Left lobe of liver (tissue), 2 donors: ENCODE results near the gene PTPRG. TPM values are rescaled to one million over a fixed set of nuclear protein-coding genes. Genes with fewer than 3 reads are reported as not detected.
"Not testable (repeated sequence)": the region's sequence is repeated elsewhere in the genome, so short reads cannot be mapped to it uniquely, and the experiment has no call there.

ENCODE experiments used
- ATAC-seq: fragments of 200-7000 bp; cut with Tn5 transposase; one replicate; pipeline ENCODE4 v1.9.1; 2020; ENCODE audit warnings: mild to moderate bottlenecking, moderate library complexity
- DNase-seq: peaks from one replicate; pipeline ENCODE4 v3.0.0-alpha.2; 2020; ENCODE audit warnings: low spot score
- total RNA-seq: library from RNA; stranded (reverse); gene quantifications from one replicate; pipeline ENCODE4 v1.2.1, GENCODE V29; 2021
- donor health status: DM: no; HTN: no; CAD: no; lungs with moderate emphysema.
- donor health status: DM: no; HTN: yes; CAD: no.

PTPRG gene
- total RNA-seq, 1 donor from 2014 or later = 15.6 TPM

- no peak for ATAC-seq
- no peak for DNase-seq
Measured at GRCh38 chr3:61714225-61714624, 152.9 kb downstream of the PTPRG start.

DNA sequence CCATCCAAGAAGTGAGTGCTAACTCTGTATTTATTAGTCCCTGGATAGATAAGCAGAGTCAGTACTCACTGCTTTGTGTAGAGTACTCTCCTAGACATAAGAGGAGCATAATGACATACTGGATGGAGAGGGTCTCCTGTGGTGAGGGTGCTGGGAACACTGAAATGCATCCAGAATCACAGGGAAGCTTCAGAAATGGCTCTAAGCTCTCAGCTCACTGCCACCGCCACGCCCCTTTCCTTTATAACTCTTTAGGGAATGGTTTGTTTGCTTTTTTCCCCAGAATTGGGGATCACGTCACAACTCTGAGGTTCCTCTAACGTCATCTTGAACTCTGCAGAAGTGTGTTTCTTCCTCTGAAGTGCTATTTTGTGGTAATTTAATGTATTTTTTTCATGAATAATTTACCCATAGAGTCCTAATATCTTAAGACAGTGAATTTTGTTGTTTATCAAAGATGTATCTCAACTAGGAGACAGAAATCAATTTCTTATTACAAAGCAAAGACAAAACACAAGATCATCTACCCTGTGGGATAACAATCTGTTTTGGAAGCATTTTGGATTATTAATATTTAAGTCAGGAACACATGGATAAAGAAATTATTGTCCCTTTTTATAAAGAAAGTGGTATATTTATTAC lies 154.6 kb downstream of the PTPRG start:
- ATAC-seq = no peak

DNA sequence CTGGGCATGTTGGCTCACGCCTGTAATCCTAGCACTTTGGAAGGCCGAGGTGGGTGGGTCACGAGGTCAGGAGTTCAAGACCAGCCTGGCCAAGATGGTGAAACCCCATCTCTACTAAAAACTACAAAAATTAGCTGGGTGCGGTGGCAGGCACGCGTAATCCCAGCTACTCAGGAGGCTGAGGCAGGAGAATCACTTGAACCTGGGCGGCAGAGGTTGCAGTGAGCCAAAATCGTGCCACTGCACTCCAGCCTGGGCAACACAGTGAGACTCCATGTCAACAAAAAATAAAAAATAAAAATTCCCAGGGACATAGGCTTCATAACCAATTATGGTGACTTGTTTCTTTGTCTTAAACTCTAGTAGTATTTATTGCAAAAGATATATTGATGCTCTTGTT lies 155.3 kb downstream of the PTPRG start:
- ATAC-seq, DNase-seq: not testable (repeated sequence)

More for the DNA sequence above, 154.6 kb downstream of the PTPRG start:
- DNase-seq = no peak

DNA sequence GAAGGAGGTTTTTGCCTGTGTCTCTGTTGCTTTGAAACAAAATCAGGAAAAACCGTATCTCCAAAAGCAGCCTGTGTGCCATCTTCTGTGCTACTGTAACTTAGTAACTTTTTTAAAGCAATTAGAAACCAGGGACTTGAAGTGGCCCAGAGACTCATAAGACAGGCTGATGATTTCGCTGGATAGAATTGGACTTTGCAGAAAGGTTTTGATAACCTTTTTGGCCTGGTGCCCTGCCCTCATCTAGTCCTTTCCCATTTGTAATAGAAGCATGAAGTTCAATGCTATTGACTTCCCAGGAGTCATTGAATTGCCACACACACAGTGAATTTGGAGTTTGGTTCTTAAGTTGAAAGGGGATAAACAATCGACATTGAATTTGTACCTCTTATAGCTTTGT lies 157.2 kb downstream of the PTPRG start:
- ATAC-seq (peak; percentile 45), DNase-seq (no peak)

DNA sequence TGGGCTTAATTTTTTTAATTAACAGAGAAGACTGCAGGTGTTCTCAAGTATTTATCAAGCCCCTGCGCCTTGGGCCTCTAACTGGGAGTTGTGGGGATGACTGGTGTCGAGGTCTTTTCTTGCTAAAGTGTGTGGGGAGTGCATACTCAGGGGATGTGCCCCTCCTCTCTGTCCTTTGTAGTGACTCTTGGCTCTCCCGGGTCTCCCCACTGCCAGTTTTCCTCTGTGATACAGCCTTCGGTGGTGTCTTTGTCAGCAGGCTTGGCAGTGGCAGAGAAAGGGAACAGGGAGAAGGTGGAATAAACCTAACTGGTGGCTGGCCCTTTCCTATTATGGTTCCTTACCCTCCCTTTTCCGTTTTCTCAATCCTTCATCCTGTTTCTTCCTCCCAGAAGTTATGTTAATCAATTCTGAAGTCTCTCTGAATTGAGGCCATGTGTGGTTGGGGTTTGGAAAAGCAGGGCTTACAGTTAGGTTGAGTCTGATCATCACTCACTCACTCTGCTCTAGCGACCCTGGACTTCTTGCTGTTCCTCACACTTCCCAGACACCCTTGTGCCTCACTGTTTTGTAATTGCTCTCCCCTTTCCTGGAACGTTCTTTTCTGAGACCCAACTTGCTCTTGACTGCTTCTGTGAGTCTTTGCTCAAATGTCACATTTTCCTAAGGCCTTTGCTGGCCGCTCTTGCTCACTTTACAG lies 158.1 kb downstream of the PTPRG start:
- no peak for DNase-seq
- ATAC-seq = no peak

DNA sequence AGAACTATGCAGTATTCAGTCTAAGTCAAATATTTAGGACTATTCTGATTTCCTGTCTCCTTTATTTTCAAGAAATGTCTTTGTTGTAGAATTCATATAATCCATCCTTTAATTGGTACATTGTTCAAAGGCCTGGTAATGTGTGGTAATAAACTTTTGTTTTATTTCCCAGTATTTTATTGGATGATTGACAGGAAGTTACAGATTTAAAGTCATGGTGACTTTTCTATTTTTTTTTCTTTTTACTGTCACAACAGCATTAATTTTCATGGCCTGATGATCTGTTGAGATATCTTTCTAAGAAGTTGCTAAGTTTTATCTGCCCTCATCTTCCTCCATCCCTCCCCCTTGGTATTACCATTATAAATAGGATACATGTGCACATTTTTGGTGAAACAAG lies 161.7 kb downstream of the PTPRG start:
- DNase-seq = no peak
- no peak for ATAC-seq

DNA sequence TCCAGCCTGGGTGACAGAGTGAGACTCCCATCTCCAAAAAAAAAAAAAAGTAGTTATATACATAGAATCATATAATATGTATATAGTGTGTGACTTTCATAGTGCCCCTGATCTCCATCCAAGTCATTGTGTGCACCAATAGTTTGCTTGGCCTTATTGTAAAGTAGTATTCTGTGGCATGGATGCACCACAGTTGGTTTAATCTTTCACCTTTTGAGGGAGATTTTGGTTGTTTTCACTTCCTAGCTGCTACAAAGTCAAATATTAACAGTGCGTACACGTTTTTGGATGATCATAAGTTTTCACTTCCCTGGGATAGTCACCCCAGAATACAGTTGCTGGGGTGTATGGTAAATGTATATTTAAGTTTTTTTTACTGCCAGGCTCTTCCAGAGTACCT lies 162.8 kb downstream of the PTPRG start:
- DNase-seq (no peak), ATAC-seq (no peak)

GRCh38 chr3:61724801-61725200 lies 163.4 kb downstream of the PTPRG start:
- ATAC-seq = no peak
- DNase-seq = no peak

GRCh38 chr3:61725851-61726333 lies 164.5 kb downstream of the PTPRG start:
- DNase-seq = no peak

GRCh38 chr3:61727435-61727834 lies 166.1 kb downstream of the PTPRG start:
- ATAC-seq = no peak

More at GRCh38 chr3:61725851-61726333, 164.5 kb downstream of the PTPRG start:
- peak; percentile 34 for ATAC-seq

DNA sequence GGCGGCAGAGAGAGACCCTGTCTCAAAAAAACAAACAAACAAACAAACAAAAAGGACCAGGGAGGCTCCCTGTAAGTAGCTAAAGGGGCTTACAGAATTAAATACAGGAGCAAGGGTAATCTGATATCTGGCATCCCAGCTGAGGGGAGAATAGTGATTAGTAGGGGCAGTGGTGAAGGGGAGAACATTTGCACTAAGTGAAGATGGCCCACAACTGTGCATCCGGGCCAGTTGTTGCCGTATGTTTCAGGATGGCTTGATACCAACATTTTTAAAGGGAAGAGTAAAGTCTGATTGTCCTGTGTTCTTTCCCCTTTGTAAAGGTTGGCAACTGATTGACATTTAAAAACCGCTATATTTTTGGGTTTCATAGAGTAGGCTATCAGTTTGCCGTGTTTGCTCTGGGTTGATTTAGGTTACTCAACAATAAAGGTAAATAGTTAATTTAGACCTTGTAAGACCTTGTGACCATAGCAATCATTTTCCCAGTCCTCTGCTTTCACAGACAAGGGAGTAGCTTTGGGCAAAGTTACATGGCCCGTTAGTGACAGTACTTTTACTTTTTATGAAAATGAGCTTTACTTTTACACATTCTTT lies 167.8 kb downstream of the PTPRG start:
- ATAC-seq = peak; percentile 90

More at GRCh38 chr3:61727435-61727834, 166.1 kb downstream of the PTPRG start:
- no peak for DNase-seq

GRCh38 chr3:61730056-61730455 lies 168.7 kb downstream of the PTPRG start:
- ATAC-seq = peak; percentile 8

More for the DNA sequence above, 167.8 kb downstream of the PTPRG start:
- DNase-seq = no peak

GRCh38 chr3:61730577-61731231 lies 169.3 kb downstream of the PTPRG start:
- no peak for DNase-seq
- ATAC-seq = no peak

More at GRCh38 chr3:61730056-61730455, 168.7 kb downstream of the PTPRG start:
- DNase-seq = no peak

GRCh38 chr3:61733000-61733399 lies 171.6 kb downstream of the PTPRG start:
- DNase-seq = no peak
- ATAC-seq = no peak

GRCh38 chr3:61733876-61734275 lies 172.5 kb downstream of the PTPRG start:
- ATAC-seq (no peak), DNase-seq (no peak)

DNA sequence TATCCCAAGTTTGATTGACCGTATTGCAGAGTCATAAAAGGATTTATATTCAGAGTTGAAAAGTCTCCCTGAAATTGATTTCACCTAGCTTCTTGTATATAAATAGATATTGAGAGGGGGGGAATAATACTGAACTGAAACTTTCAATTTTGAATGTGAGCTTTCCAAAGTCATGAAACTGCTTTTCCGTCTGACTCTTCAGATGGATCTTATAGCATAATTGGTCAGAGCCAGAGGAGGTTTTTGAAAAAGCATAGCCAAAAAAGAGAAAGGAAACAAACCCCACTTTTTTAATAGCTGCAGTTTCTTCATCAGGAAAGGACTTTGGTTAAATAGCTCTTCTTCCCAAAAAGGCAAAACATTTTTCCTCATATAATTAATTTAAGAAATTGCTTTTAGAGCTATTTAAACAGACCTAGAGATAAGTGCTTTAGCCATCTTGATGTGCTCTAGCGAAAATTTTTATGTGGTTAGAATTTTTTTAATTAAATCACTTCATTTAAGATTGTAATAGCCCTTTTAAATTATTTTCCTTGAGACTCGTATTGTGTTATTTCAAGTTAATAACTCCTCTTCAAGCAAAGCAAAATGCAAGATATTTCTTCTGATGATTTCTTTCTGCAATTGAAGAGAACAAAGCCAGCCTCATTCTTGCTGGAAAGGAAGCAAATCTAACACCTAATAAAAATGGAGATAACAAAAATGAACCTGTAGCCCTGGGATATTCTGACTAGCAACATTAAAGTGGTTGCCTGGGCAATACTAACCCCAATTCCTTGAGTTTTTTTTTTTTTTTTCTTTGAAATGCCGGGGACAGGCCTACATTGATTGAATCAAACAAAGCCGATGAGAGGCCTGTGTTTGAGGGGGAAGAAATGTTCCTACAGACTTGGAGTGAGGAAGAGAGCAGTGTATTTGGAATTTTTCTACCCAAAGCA lies 173.6 kb downstream of the PTPRG start:
- no peak for DNase-seq
- no peak for ATAC-seq

DNA sequence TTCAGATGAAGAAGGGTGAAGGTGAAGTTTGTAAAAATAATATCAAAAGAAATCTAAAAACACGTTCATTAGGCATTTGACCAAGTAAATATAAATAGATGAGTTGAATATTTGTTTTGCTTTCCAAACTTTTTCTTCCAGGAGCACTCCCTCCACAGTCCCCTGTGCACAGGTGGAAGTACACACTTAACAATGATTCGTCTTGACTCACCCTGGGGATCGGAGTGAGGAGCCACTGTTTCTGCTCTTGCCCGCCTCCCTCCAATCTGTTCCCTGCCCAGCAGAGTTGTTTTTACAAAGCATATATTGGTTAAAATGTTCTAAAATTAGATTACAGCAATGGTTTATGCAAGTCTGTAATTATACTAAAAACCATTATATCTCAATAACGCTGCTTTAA lies 175.1 kb downstream of the PTPRG start:
- DNase-seq (no peak), ATAC-seq (no peak)

- ATAC-seq (no peak), DNase-seq (no peak)
Measured at GRCh38 chr3:61739640-61740039, 178.3 kb downstream of the PTPRG start.

GRCh38 chr3:61740494-61740893 lies 179.1 kb downstream of the PTPRG start:
- no peak for DNase-seq
- ATAC-seq = no peak

GRCh38 chr3:61741551-61741950 lies 180.2 kb downstream of the PTPRG start:
- ATAC-seq = no peak
- no peak for DNase-seq
